ENCODE results near the gene ASIC4. TPM values are rescaled to one million over a fixed set of nuclear protein-coding genes. Genes with fewer than 3 reads are reported as not detected.

ASIC4 gene
- total RNA-seq, 1 experiment from 2014 or later, result 0.45 TPM

DNA sequence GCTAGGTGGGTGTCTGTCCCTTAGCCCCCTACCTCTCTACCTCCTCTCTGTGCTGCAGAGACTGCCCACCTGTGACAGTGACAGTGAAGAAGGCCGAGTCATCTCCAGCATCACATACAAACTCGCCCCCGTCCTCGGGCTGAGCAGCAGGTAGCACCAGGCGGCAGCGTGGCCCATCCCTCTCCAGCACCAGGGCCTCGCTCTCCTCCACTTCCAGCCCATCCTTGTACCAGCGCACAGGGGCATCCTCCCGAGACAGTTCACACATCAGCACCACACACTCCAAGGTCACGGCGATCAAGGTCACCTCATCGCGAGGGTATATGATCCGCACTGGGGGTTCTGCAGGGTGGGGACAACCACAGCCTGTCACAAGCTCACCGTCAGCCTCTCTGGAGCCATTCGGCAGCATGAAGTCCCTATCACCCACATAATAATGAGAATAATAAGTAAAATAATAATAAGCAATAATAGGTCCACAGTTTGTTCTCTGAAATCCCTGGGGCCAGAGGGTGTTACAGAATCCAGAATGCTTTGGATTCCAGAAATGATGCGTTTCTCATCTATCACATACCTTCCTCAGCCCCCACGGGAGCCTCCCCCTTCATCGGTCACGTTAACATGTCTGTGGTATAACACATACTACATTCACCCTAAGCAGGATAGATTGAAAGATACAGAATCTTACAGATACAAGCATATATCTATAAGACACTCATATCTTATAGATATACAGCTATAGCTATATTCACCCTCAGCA, 45.1 kb downstream of the ASIC4 start:
- H3K4me1 ChIP-seq (ENCODE audit: insufficient read depth, low read length, poor library complexity, severe bottlenecking), result no peaks in the 10 kb centered on the region
- ChIA-PET POLR2A (ENCODE audit: low non-redundant PET) (no interaction called here), CTCF (interaction anchor here (0.6 to 1.2 kb wide), 3 partner anchors 122 to 130 kb away, joined by 3 to 5 read pairs (median 4); no protein-coding TSS in a partner anchor)
- H3K27me3 ChIP-seq (replicated peaks; ENCODE audit: insufficient read depth, low read depth, low read length, poor library complexity), result no peaks in the 10 kb centered on the region
- intact Hi-C loops (cut with micrococcal nuclease; ENCODE audit: unreplicated experiment), result no loop called here
- no peaks in the 10 kb centered on the region for H3K36me3 ChIP-seq (ENCODE audit: insufficient read depth, low read length, poor library complexity, severe bottlenecking)
- BruUV-seq (replicated peaks), result no TSS peak
- no peaks in the 10 kb centered on the region for H3K9me3 ChIP-seq (ENCODE audit: low read depth, low read length, poor library complexity, severe bottlenecking)
- TF ChIP-seq, protein P1, sequence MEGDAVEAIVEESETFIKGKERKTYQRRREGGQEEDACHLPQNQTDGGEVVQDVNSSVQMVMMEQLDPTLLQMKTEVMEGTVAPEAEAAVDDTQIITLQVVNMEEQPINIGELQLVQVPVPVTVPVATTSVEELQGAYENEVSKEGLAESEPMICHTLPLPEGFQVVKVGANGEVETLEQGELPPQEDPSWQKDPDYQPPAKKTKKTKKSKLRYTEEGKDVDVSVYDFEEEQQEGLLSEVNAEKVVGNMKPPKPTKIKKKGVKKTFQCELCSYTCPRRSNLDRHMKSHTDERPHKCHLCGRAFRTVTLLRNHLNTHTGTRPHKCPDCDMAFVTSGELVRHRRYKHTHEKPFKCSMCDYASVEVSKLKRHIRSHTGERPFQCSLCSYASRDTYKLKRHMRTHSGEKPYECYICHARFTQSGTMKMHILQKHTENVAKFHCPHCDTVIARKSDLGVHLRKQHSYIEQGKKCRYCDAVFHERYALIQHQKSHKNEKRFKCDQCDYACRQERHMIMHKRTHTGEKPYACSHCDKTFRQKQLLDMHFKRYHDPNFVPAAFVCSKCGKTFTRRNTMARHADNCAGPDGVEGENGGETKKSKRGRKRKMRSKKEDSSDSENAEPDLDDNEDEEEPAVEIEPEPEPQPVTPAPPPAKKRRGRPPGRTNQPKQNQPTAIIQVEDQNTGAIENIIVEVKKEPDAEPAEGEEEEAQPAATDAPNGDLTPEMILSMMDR (conservative IDR thresholded peaks at IDR 0.05; ENCODE audit: low read depth, low read length), result no peak
- no peak for TF ChIP-seq EZH2 (IDR thresholded peaks at IDR 0.05; ENCODE audit: borderline replicate concordance, low read depth, low read length, poor library complexity, severe bottlenecking)
- H3K27ac ChIP-seq (ENCODE audit: low read depth, low read length, poor library complexity, severe bottlenecking), result no peak overlapping the region
- DNase-seq (ENCODE audit: low spot score), result no peak
- no peak overlapping the region for H3K4me3 ChIP-seq (ENCODE audit: low read depth, low read length, poor library complexity, severe bottlenecking)

DNA sequence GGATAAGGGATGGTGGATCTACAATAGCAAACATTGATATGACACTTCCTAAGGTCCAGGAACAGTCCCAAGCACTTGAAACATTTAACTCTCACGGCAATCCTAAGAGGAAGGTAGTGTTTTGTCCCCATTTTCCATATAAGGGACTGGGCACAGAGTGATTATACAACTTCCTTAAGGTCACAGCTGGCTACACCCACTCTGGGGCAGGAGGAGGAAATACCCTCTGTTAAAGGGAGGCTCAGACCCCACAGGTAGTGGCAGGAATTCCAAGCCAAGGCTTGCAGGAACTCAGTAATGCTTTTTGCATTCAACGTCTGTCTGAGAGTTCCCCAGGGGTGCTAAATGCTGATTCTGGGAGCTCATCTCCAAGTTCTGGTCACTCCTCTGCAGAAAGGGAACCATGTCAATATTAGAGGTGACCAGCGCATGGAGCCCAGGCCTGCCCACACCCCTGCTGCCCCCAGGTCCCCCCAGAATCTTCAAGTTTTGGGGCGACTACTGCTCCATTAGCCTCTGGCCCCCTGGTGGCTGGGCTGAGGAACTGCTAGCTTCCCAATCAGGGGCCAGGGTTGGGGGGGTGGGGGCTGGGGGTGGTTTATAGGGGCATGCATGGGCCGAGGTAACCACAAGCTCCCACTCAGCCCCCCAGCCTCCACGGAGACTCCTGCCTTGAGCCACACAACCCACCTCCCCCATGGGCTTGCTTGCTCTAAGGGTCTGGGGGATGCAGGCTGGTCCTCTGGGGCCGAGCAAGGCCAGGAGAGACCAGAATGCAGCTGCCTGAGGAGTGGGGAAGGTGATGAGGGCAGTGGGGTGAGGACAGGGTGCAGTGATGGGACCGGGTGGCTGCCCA, 46.0 kb downstream of the ASIC4 start:
- H3K36me3 ChIP-seq (ENCODE audit: insufficient read depth, low read length, poor library complexity, severe bottlenecking), result no peaks in the 10 kb centered on the region
- ChIA-PET POLR2A (ENCODE audit: low non-redundant PET) (no interaction called here), CTCF (interaction anchor here (0.5 to 1.2 kb wide), 9 partner anchors 16 to 169 kb away, joined by 3 to 6 read pairs (median 3); partner anchors contain the start of genes CHPF, DES, GMPPA and TMEM198)
- TF ChIP-seq, protein P1 (conservative IDR thresholded peaks at IDR 0.05; ENCODE audit: low read depth, low read length), result peak; percentile 67
- no peak for TF ChIP-seq EZH2 (IDR thresholded peaks at IDR 0.05; ENCODE audit: borderline replicate concordance, low read depth, low read length, poor library complexity, severe bottlenecking)
- no peak for DNase-seq (ENCODE audit: low spot score)
- BruUV-seq (replicated peaks), result no TSS peak
- H3K27me3 ChIP-seq (replicated peaks; ENCODE audit: insufficient read depth, low read depth, low read length, poor library complexity), result no peaks in the 10 kb centered on the region
- H3K4me1 ChIP-seq (ENCODE audit: insufficient read depth, low read length, poor library complexity, severe bottlenecking), result no peaks in the 10 kb centered on the region
- H3K9me3 ChIP-seq (ENCODE audit: low read depth, low read length, poor library complexity, severe bottlenecking), result no peaks in the 10 kb centered on the region
- H3K27ac ChIP-seq (ENCODE audit: low read depth, low read length, poor library complexity, severe bottlenecking), result no peak overlapping the region
- H3K4me3 ChIP-seq (ENCODE audit: low read depth, low read length, poor library complexity, severe bottlenecking), result no peak overlapping the region
- intact Hi-C loops (cut with micrococcal nuclease; ENCODE audit: unreplicated experiment), result no loop called here

DNA sequence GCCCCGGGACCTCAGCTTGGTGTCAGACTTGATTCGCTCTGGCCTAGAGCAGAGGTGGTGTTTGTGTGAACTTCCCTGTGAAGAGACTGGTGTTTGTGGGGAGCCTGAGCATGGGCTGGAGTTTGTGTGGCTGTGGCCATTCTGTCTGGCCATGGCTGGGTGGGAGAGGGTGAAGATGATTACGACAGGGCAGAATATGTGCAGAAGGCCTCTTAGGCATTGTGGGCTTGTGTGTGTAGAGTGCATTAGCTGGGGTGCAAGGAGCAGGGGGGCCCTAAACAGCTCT, 46.6 kb downstream of the ASIC4 start:
- H3K27me3 ChIP-seq (replicated peaks; ENCODE audit: insufficient read depth, low read depth, low read length, poor library complexity), result no peaks in the 10 kb centered on the region
- H3K36me3 ChIP-seq (ENCODE audit: insufficient read depth, low read length, poor library complexity, severe bottlenecking), result no peaks in the 10 kb centered on the region
- BruUV-seq (replicated peaks), result no TSS peak
- ChIA-PET POLR2A (ENCODE audit: low non-redundant PET) (no interaction called here), CTCF (interaction anchor here (0.5 to 1.2 kb wide), 5 partner anchors 10 to 128 kb away, joined by 3 to 6 read pairs (median 3); partner anchors contain the start of genes CHPF, GMPPA and TMEM198)
- no peaks in the 10 kb centered on the region for H3K9me3 ChIP-seq (ENCODE audit: low read depth, low read length, poor library complexity, severe bottlenecking)
- H3K4me1 ChIP-seq (ENCODE audit: insufficient read depth, low read length, poor library complexity, severe bottlenecking), result no peaks in the 10 kb centered on the region
- intact Hi-C loops (cut with micrococcal nuclease; ENCODE audit: unreplicated experiment), result no loop called here
- H3K27ac ChIP-seq (ENCODE audit: low read depth, low read length, poor library complexity, severe bottlenecking), result no peak overlapping the region
- H3K4me3 ChIP-seq (ENCODE audit: low read depth, low read length, poor library complexity, severe bottlenecking), result no peak overlapping the region
- TF ChIP-seq EZH2 (IDR thresholded peaks at IDR 0.05; ENCODE audit: borderline replicate concordance, low read depth, low read length, poor library complexity, severe bottlenecking), result no peak
- TF ChIP-seq, protein P1 (conservative IDR thresholded peaks at IDR 0.05; ENCODE audit: low read depth, low read length), result no peak
- no peak for DNase-seq (ENCODE audit: low spot score)

Measured in A673 (cell line).